ENCODE measurements around the gene CYP3A7.
"Not testable (repeated sequence)": the region's sequence is repeated elsewhere in the genome, so short reads cannot be mapped to it uniquely, and the experiment has no call there.

Gene CYP3A7

GRCh38 chr7:99734987-99735386, at the start of gene CYP3A7:
Gene CYP3A7 (minus strand): TSS chr7:99735196. CDS start chr7:99735093, 103 bp downstream.
- Histone ChIP-seq H3K4me1 (ENCODE audit: control insufficient read depth, insufficient read depth, low read length) (peaks cover 5% of the 10 kb centered on the region; the same call in 1 of the 2 replicates), H3K9ac (ENCODE audit: low read length) (no peak within 1 kb of the TSS), H3K4me3 (ENCODE audit: low read depth, low read length) (no peak within 1 kb of the TSS), H3K27me3 (ENCODE audit: control insufficient read depth, insufficient read depth, low read length) (no peaks in the 10 kb centered on the region), H3K36me3 (ENCODE audit: control insufficient read depth, insufficient read depth, low read length) (no peaks in the 10 kb centered on the region), H3K9me3 (ENCODE audit: control insufficient read depth, insufficient read depth, low read depth, low read length) (no peaks in the 10 kb centered on the region), H3K27ac (ENCODE audit: low read depth, low read length) (no peak within 1 kb of the TSS)

DNA sequence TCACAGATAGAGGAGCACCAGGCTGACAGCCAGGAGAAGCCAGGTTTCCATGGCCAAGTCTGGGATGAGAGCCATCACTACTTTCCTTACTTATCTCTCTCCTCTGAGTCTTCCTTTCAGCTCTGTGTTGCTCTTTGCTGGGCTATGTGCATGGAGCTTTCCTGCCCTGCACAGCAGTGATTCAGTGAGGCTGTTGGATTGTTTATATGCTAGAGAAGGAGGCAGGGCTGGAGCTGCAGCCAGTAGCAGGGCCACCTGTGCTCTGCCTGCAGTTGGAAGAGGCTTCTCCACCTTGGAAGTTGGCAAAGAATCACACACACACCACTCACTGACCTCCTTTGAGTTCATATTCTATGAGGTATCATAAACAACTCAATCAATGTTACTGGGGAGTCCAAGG, 49.0 kb upstream of the CYP3A7 start, which contains the start of gene CYP3A4:
TSS of gene CYP3A4 (minus strand) at position 178 of the 400 bp plus-strand sequence. CDS start at position 75, 103 bp downstream.
- no peak within 1 kb of the TSS for H3K4me3 ChIP-seq (ENCODE audit: low read depth, low read length)
- no peak within 1 kb of the TSS for H3K27ac ChIP-seq (ENCODE audit: low read depth, low read length)
- no peaks in the 10 kb centered on the region for H3K4me1 ChIP-seq (ENCODE audit: control insufficient read depth, insufficient read depth, low read length)
- H3K27me3 ChIP-seq (ENCODE audit: control insufficient read depth, insufficient read depth, low read length): no peaks in the 10 kb centered on the region
- no peaks in the 10 kb centered on the region for H3K9me3 ChIP-seq (ENCODE audit: control insufficient read depth, insufficient read depth, low read depth, low read length)
- H3K36me3 ChIP-seq (ENCODE audit: control insufficient read depth, insufficient read depth, low read length): no peaks in the 10 kb centered on the region
- no peak within 1 kb of the TSS for H3K9ac ChIP-seq (ENCODE audit: low read length)

DNA sequence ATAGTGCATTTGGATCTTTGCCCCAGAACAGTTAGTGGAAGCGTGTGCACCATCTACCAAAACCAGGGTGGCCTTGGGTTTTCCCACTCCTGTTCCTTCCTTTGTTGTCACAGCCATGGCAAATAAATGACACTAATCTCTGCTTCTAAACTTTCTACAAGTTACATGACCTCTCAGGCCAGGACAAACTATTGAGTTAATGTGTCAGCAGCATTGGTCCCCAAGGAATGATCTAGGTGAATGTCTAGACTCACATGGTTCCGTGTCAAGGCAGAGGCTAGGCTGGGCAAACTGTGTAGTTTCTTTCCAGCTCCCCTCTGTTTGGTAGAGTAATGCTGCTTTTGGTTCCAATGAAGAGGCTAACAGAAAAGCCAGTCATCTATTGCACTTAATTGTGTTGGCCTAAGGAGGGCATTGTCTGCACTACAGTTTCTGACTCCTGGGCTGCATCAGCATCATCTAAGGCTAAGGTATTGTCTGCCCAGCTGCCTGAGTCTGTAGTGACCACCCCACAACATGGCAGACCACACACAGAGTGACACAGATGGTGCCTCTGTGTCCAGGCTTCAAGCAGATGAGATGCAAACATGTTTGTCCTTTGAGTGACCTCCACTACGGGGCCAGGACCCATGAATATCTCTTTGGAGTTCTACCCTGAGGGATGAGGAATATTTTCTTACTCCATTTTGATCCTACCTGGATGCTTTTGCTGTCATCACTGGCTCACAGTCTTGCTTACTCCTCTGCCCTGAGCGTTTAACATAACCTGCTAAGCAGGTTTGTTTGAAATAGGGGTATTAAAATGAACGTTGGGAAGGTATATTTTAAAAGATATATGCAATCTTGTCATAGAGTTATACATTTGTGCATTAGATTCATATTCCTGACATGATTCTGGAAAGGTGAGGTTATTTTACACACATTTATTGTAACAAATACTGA, 47.3 kb upstream of the CYP3A7 start:
- H3K27me3 ChIP-seq (ENCODE audit: control insufficient read depth, insufficient read depth, low read length): no peaks in the 10 kb centered on the region
- no peak overlapping the region for H3K9ac ChIP-seq (ENCODE audit: low read length)
- no peak overlapping the region for H3K27ac ChIP-seq (ENCODE audit: low read depth, low read length)
- H3K36me3 ChIP-seq (ENCODE audit: control insufficient read depth, insufficient read depth, low read length): no peaks in the 10 kb centered on the region
- H3K9me3 ChIP-seq (ENCODE audit: control insufficient read depth, insufficient read depth, low read depth, low read length): no peaks in the 10 kb centered on the region
- H3K4me1 ChIP-seq (ENCODE audit: control insufficient read depth, insufficient read depth, low read length): no peaks in the 10 kb centered on the region
- no peak overlapping the region for H3K4me3 ChIP-seq (ENCODE audit: low read depth, low read length)

- no peaks in the 10 kb centered on the region for H3K27me3 ChIP-seq (ENCODE audit: control insufficient read depth, insufficient read depth, low read length)
- no peak overlapping the region for H3K27ac ChIP-seq (ENCODE audit: low read depth, low read length)
- no peaks in the 10 kb centered on the region for H3K4me1 ChIP-seq (ENCODE audit: control insufficient read depth, insufficient read depth, low read length)
- H3K9ac ChIP-seq (ENCODE audit: low read length): no peak overlapping the region
- H3K36me3 ChIP-seq (ENCODE audit: control insufficient read depth, insufficient read depth, low read length): no peaks in the 10 kb centered on the region
- no peak overlapping the region for H3K4me3 ChIP-seq (ENCODE audit: low read depth, low read length)
- H3K9me3 ChIP-seq (ENCODE audit: control insufficient read depth, insufficient read depth, low read depth, low read length): no peaks in the 10 kb centered on the region
Measured at GRCh38 chr7:99780588-99780987, 45.6 kb upstream of the CYP3A7 start.

- H3K4me1 ChIP-seq (ENCODE audit: control insufficient read depth, insufficient read depth, low read length): no peaks in the 10 kb centered on the region
- no peaks in the 10 kb centered on the region for H3K36me3 ChIP-seq (ENCODE audit: control insufficient read depth, insufficient read depth, low read length)
- no peak overlapping the region for H3K27ac ChIP-seq (ENCODE audit: low read depth, low read length)
- no peaks in the 10 kb centered on the region for H3K9me3 ChIP-seq (ENCODE audit: control insufficient read depth, insufficient read depth, low read depth, low read length)
- H3K9ac ChIP-seq (ENCODE audit: low read length): no peak overlapping the region
- H3K4me3 ChIP-seq (ENCODE audit: low read depth, low read length): no peak overlapping the region
- H3K27me3 ChIP-seq (ENCODE audit: control insufficient read depth, insufficient read depth, low read length): no peaks in the 10 kb centered on the region
Measured at GRCh38 chr7:99779949-99780348, 45.0 kb upstream of the CYP3A7 start.

- H3K36me3 ChIP-seq (ENCODE audit: control insufficient read depth, insufficient read depth, low read length): no peaks in the 10 kb centered on the region
- H3K27ac ChIP-seq (ENCODE audit: low read depth, low read length): no peak overlapping the region
- no peak overlapping the region for H3K9ac ChIP-seq (ENCODE audit: low read length)
- H3K27me3 ChIP-seq (ENCODE audit: control insufficient read depth, insufficient read depth, low read length): no peaks in the 10 kb centered on the region
- H3K9me3 ChIP-seq (ENCODE audit: control insufficient read depth, insufficient read depth, low read depth, low read length): no peaks in the 10 kb centered on the region
- H3K4me1 ChIP-seq (ENCODE audit: control insufficient read depth, insufficient read depth, low read length): no peaks in the 10 kb centered on the region
- H3K4me3 ChIP-seq (ENCODE audit: low read depth, low read length): no peak overlapping the region
Measured at GRCh38 chr7:99778880-99779279, 43.9 kb upstream of the CYP3A7 start.

DNA sequence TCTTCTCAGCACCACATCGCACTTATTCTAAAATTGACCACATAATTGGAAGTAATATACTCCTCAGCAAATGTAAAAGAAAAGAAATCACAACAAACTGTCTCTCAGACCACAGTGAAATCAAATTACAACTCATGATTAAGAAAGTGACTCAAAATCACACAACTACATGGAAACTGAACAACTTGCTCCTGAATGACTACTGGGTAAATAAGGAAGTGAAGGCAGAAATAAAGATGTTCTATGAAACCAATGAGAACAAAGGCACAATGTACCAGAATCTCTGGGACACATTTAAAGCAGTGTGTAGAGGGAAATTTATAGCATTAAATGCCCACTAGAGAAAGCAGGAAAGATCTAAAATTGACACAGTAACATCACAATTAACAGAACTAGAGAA, 38.4 kb upstream of the CYP3A7 start:
- H3K27me3 ChIP-seq (ENCODE audit: control insufficient read depth, insufficient read depth, low read length); H3K4me1 ChIP-seq (ENCODE audit: control insufficient read depth, insufficient read depth, low read length); H3K9me3 ChIP-seq (ENCODE audit: control insufficient read depth, insufficient read depth, low read depth, low read length): not testable (repeated sequence)

GRCh38 chr7:99772565-99772964, 37.6 kb upstream of the CYP3A7 start:
- Histone ChIP-seq H3K36me3 (ENCODE audit: control insufficient read depth, insufficient read depth, low read length) (no peaks in the 10 kb centered on the region), H3K9me3 (ENCODE audit: control insufficient read depth, insufficient read depth, low read depth, low read length) (no peaks in the 10 kb centered on the region), H3K4me3 (ENCODE audit: low read depth, low read length) (no peak overlapping the region), H3K27me3 (ENCODE audit: control insufficient read depth, insufficient read depth, low read length) (no peaks in the 10 kb centered on the region), H3K27ac (ENCODE audit: low read depth, low read length) (no peak overlapping the region), H3K4me1 (ENCODE audit: control insufficient read depth, insufficient read depth, low read length) (no peaks in the 10 kb centered on the region), H3K9ac (ENCODE audit: low read length) (no peak overlapping the region)

More for the DNA sequence above, 38.4 kb upstream of the CYP3A7 start:
- not testable (repeated sequence) for H3K27ac ChIP-seq (ENCODE audit: low read depth, low read length); H3K36me3 ChIP-seq (ENCODE audit: control insufficient read depth, insufficient read depth, low read length); H3K9ac ChIP-seq (ENCODE audit: low read length); H3K4me3 ChIP-seq (ENCODE audit: low read depth, low read length)

DNA sequence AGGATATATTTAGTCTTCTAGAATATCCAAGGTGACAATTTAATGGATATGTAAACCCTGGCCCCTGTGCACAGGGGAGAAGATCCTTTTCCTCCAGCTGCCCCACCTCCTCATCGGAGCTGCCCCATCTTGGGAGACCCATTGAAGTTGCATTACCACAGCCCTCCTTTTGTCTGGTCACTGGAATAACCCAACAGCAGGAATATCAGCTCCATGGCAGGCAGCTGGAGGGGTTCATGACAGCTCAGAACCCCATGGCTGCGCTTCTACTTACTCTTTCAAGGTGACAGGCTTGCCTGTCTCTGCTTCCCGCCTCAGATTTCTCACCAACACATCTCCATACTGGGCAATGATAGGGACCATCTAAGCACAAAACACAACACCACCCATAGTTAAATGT, 34.5 kb upstream of the CYP3A7 start:
- H3K9me3 ChIP-seq (ENCODE audit: control insufficient read depth, insufficient read depth, low read depth, low read length); H3K36me3 ChIP-seq (ENCODE audit: control insufficient read depth, insufficient read depth, low read length); H3K27me3 ChIP-seq (ENCODE audit: control insufficient read depth, insufficient read depth, low read length); H3K9ac ChIP-seq (ENCODE audit: low read length); H3K4me3 ChIP-seq (ENCODE audit: low read depth, low read length); H3K27ac ChIP-seq (ENCODE audit: low read depth, low read length); H3K4me1 ChIP-seq (ENCODE audit: control insufficient read depth, insufficient read depth, low read length): not testable (repeated sequence)

DNA sequence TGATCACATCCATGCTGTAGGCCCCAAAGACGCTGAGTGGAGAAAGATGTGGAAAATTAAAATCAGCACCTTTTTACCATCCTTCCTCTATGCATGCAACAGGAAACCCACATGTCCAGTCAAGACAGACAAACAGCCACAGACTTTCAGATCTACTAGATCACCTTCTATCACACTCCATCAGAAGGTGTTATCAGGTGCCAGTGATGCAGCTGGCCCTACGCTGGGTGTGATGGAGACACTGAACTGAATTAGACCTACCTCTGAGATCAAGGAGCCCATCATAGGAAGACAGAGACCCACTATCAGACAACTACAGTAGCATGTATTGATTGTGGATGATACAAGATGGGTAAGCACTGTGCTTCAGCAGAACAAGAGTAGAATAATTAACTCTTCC, 33.5 kb upstream of the CYP3A7 start:
- H3K27ac ChIP-seq (ENCODE audit: low read depth, low read length): no peak overlapping the region
- no peaks in the 10 kb centered on the region for H3K9me3 ChIP-seq (ENCODE audit: control insufficient read depth, insufficient read depth, low read depth, low read length)
- no peak overlapping the region for H3K4me3 ChIP-seq (ENCODE audit: low read depth, low read length)
- H3K9ac ChIP-seq (ENCODE audit: low read length): no peak overlapping the region
- H3K4me1 ChIP-seq (ENCODE audit: control insufficient read depth, insufficient read depth, low read length): no peaks in the 10 kb centered on the region
- H3K27me3 ChIP-seq (ENCODE audit: control insufficient read depth, insufficient read depth, low read length): no peaks in the 10 kb centered on the region
- H3K36me3 ChIP-seq (ENCODE audit: control insufficient read depth, insufficient read depth, low read length): no peaks in the 10 kb centered on the region

DNA sequence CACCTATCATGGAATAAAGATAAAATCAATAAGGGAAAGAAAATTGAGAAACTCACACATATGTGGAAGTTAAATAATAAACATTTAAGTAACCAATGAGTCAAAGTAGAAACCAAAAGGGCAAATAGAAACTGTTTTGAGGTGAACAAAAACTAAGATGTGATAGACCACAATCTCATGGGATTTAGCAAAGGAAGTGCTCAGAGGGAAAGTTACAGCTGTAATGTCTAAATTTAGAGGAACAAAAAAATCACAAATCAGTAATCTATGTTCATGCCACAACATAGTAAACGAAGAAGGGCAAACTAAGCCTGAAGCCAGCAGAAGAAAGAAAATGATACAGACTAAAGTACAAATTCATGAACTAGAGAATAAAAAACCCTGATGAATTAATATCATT, 32.7 kb upstream of the CYP3A7 start:
- no peaks in the 10 kb centered on the region for H3K27me3 ChIP-seq (ENCODE audit: control insufficient read depth, insufficient read depth, low read length)
- no peak overlapping the region for H3K4me3 ChIP-seq (ENCODE audit: low read depth, low read length)
- no peak overlapping the region for H3K9ac ChIP-seq (ENCODE audit: low read length)
- no peaks in the 10 kb centered on the region for H3K36me3 ChIP-seq (ENCODE audit: control insufficient read depth, insufficient read depth, low read length)
- H3K4me1 ChIP-seq (ENCODE audit: control insufficient read depth, insufficient read depth, low read length): no peaks in the 10 kb centered on the region
- H3K27ac ChIP-seq (ENCODE audit: low read depth, low read length): no peak overlapping the region
- H3K9me3 ChIP-seq (ENCODE audit: control insufficient read depth, insufficient read depth, low read depth, low read length): no peaks in the 10 kb centered on the region

Data from HUES6 (cell line).